ENCODE data around the gene PKM. TPM values are rescaled to one million over a fixed set of nuclear protein-coding genes. Genes with fewer than 3 reads are reported as not detected.
A peak's percentile ranks its signal among the peaks of the same experiment; 100 is the strongest.

PKM gene
- total and polyA plus RNA-seq, 9 of the 15 experiments (the other 6 are each of a cell fraction or from before 2014, with no cell fraction given): 140 to 825 (median 383) TPM

DNA sequence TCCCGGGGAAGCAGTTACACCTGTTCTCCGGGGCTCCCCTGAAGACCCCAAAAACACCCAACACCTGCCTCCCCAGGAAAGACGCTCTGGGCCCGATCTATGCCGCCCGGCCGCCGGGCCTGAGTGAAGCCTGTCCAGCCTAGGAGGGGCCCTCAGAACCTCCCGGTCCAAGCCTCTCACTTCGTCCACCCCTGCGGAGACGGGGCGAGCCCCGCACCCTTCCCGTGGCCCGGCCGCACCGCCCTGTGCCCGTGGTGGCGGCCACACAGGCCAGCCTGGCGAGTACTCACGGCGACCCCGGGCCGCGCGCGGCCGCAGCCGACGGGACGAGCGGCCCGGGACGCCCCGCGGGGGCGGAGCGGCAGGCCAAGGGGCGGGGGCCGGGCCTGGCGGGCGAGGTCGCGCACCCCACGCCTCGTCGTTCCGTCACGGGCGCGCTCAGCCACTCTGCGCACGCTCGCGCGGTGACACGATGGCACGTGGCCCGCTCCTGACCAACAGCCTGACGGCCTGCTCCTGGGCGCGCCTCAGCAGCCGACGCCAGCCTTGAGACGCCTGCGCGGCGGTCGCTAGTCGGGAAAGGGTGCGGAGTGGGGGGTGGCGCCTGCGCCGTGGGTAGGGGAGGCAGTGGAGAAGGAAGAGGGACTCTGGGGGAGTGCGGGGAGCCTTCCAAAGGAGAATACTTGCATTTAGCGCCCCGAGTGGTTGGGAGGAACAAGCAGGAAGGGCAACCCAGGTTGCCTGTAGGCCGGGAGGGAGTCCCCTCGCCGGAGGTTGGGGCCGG is 41.4 kb upstream of the PKM start, which contains the start of gene PARP6:
Gene PARP6 (minus strand): TSS at position 342 of the 784 bp plus-strand sequence. CDS start 5,077 bp downstream, outside the sequence.
- H4K20me1 ChIP-seq (replicated peaks; ENCODE audit: control insufficient read depth, insufficient read depth, low read length): no peaks in the 10 kb centered on the region
- intact Hi-C loops (cut with micrococcal nuclease) (loop anchor here (2.0 kb wide), 1 partner anchor 36 kb away; no protein-coding TSS in a partner anchor), in situ Hi-C loops (cut with MboI) (loop anchor here (5.0 kb wide), 1 partner anchor 60 kb away; no protein-coding TSS in a partner anchor)
- H3K9ac ChIP-seq (ENCODE audit: insufficient read depth in 1 of 2, low read depth in 2 of 2, low read length in 2 of 2): peak within 1 kb of the TSS; percentile 79 to 97
- peak within 1 kb of the TSS; percentile 83 for H3K4me2 ChIP-seq (ENCODE audit: insufficient read depth, low read length)
- H3K4me3 ChIP-seq: peak within 1 kb of the TSS; percentile 74
- FAIRE-seq: peak; percentile 90
- peak; percentile 99 for ATAC-seq
- H2AFZ ChIP-seq (ENCODE audit: low read depth, low read length): peak within 1 kb of the TSS; percentile 91
- no peaks in the 10 kb centered on the region for H3K27me3 ChIP-seq (ENCODE audit: control insufficient read depth in 2 of 2, insufficient read depth in 2 of 2, low read length in 2 of 2)
- no peaks in the 10 kb centered on the region for H3K9me3 ChIP-seq (replicated peaks; ENCODE audit: control insufficient read depth, insufficient read depth, low read depth, low read length)
- peaks cover 12 to 17% of the 10 kb centered on the region in 2 experiments; a peak in 4 of 5 replicates for H3K4me1 ChIP-seq (replicated peaks in 1 of 2; ENCODE audit: control insufficient read depth in 2 of 2, insufficient read depth in 2 of 2, low read length in 2 of 2)
- peak; percentile 97 to 98 (median 98) for DNase-seq (ENCODE audit: extremely low read depth in 1 of 4, low spot score in 3 of 4)
- H3K9me1 ChIP-seq (ENCODE audit: control insufficient read depth, insufficient read depth, low read length): no peaks in the 10 kb centered on the region
- peak within 1 kb of the TSS; percentile 77 for H3K27ac ChIP-seq (ENCODE audit: extremely low read depth, low read depth, low read length)
- POLR2A ChIA-PET: interaction anchor here (0.7 to 1.0 kb wide), 2 partner anchors 46 to 85 kb away, joined by 3 to 4 read pairs; no protein-coding TSS in a partner anchor
- H3K79me2 ChIP-seq (ENCODE audit: control insufficient read depth, insufficient read depth, low read length): peaks cover 23% of the 10 kb centered on the region
- CTCF ChIA-PET (ENCODE audit: low intra/inter-chr PET ratio): no interaction called here
- H3K36me3 ChIP-seq (ENCODE audit: control insufficient read depth, insufficient read depth, low read length): peaks cover 31% of the 10 kb centered on the region; the same call in 2 of the 3 replicates
- BruUV-seq (replicated peaks): no TSS peak
- 1% methylated on average over 54 of the region's 82 CpGs for WGBS (ENCODE audit: insufficient coverage, low coverage, missing lambda C conversion rate)
- TF ChIP-seq, protein P1, sequence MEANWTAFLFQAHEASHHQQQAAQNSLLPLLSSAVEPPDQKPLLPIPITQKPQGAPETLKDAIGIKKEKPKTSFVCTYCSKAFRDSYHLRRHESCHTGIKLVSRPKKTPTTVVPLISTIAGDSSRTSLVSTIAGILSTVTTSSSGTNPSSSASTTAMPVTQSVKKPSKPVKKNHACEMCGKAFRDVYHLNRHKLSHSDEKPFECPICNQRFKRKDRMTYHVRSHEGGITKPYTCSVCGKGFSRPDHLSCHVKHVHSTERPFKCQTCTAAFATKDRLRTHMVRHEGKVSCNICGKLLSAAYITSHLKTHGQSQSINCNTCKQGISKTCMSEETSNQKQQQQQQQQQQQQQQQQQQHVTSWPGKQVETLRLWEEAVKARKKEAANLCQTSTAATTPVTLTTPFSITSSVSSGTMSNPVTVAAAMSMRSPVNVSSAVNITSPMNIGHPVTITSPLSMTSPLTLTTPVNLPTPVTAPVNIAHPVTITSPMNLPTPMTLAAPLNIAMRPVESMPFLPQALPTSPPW (CRISPR knock-in tag; IDR thresholded peaks at IDR 0.05): peak; percentile 93
- no peak for TF ChIP-seq MCM5 (IDR thresholded peaks at IDR 0.05; ENCODE audit: low read depth)
- no peak for TF ChIP-seq MCM7 (IDR thresholded peaks at IDR 0.05)
- peak; percentile 68 for TF ChIP-seq EGR1 (conservative IDR thresholded peaks at IDR 0.05)
- TF ChIP-seq, protein P2, sequence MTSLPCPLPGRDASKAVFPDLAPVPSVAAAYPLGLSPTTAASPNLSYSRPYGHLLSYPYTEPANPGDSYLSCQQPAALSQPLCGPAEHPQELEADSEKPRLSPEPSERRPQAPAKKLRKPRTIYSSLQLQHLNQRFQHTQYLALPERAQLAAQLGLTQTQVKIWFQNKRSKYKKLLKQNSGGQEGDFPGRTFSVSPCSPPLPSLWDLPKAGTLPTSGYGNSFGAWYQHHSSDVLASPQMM (CRISPR knock-in tag; IDR thresholded peaks at IDR 0.05): no peak
- no peak for TF ChIP-seq ELF4 (CRISPR knock-in tag; IDR thresholded peaks at IDR 0.05)
- TF ChIP-seq, protein P3, sequence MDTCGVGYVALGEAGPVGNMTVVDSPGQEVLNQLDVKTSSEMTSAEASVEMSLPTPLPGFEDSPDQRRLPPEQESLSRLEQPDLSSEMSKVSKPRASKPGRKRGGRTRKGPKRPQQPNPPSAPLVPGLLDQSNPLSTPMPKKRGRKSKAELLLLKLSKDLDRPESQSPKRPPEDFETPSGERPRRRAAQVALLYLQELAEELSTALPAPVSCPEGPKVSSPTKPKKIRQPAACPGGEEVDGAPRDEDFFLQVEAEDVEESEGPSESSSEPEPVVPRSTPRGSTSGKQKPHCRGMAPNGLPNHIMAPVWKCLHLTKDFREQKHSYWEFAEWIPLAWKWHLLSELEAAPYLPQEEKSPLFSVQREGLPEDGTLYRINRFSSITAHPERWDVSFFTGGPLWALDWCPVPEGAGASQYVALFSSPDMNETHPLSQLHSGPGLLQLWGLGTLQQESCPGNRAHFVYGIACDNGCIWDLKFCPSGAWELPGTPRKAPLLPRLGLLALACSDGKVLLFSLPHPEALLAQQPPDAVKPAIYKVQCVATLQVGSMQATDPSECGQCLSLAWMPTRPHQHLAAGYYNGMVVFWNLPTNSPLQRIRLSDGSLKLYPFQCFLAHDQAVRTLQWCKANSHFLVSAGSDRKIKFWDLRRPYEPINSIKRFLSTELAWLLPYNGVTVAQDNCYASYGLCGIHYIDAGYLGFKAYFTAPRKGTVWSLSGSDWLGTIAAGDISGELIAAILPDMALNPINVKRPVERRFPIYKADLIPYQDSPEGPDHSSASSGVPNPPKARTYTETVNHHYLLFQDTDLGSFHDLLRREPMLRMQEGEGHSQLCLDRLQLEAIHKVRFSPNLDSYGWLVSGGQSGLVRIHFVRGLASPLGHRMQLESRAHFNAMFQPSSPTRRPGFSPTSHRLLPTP (IDR thresholded peaks at IDR 0.05; ENCODE audit: borderline replicate concordance, extremely low read depth, insufficient read length): no peak
- no peak for TF ChIP-seq BRD4 (IDR thresholded peaks at IDR 0.05)
- TF ChIP-seq, protein P4, sequence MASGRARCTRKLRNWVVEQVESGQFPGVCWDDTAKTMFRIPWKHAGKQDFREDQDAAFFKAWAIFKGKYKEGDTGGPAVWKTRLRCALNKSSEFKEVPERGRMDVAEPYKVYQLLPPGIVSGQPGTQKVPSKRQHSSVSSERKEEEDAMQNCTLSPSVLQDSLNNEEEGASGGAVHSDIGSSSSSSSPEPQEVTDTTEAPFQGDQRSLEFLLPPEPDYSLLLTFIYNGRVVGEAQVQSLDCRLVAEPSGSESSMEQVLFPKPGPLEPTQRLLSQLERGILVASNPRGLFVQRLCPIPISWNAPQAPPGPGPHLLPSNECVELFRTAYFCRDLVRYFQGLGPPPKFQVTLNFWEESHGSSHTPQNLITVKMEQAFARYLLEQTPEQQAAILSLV (tag; IDR thresholded peaks at IDR 0.05): no peak
- peak; percentile 81; the same call in 1 of the 2 replicates for TF ChIP-seq TOE1 (IDR thresholded peaks at IDR 0.05; ENCODE audit: borderline replicate concordance)
- no peak for TF ChIP-seq TOE1 (CRISPR knock-in tag; IDR thresholded peaks at IDR 0.05; ENCODE audit: borderline replicate concordance, low read depth)
- peak; percentile 71 for TF ChIP-seq HCFC1 (IDR thresholded peaks at IDR 0.05; ENCODE audit: low read depth, low read length)
- no peak for TF ChIP-seq ZNF165 (CRISPR knock-in tag; IDR thresholded peaks at IDR 0.05; ENCODE audit: borderline replicate concordance)
- no peak for TF ChIP-seq HNRNPK (IDR thresholded peaks at IDR 0.05; ENCODE audit: low read depth, low read length, poor library complexity, severe bottlenecking)
- TF ChIP-seq NR2F6 (CRISPR knock-in tag; IDR thresholded peaks at IDR 0.05): no peak
- no peak for TF ChIP-seq NCOA2 (IDR thresholded peaks at IDR 0.05; ENCODE audit: partially characterized antibody in 2 of 2)
